HG03558 (cell line): ENCODE measurements around the gene CPVL.

ENCODE experiments used
- ATAC-seq: cut with Tn5 transposase; IDR thresholded peaks from one replicate; pipeline ENCODE4 v1.9.1; 2021; ENCODE audit warnings: moderate number of reproducible peaks; ENCODE audit not compliant: unreplicated experiment; ENCODE audit errors: extremely low read depth

The CPVL gene

GRCh38 chr7:29146057-29146706, at the start of gene CPVL:
Gene CPVL (minus strand): TSS chr7:29146537. CDS start chr7:29121061, 25,476 bp downstream.
- ATAC-seq, result no peak

DNA sequence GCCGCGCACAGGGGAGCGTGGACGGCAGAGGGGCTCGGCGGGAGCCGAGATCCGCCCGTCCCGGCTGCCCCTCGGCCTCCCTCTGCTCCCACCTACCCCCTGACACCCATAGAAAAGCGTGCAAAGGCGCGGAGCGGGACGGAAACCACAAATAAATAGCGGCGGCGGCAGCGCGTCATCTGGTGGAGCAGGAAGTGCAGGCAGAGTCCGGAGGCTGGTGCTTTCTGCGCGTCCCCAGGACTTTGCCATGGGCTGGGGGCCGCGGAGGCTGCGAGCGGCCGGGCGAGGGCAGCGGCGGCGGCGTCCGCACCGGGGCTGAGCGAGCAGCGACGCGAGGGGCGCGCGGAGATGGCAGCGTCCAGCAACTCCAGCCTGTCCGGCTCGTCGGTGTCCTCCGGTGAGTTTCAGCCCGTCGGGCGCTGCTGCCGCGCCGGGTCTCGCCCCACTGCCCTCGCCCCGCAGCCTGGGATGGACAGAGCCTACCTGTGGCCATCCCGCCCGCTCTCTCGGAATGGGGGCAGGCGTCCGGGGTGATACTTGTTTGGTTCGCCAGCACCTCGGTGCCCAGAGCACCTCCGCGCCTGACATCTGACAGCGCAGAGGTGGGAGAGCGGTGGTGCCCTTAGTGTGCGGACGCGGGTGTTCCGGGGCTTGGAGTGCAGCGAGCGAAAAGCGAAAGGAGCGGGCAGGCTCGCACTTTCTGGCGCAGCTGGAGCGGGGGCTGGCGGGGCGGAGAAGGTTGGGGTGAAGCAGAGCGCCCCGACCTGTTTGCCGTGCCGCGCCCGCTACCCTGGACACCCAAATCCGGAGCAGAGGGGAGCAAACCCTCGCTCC, 48.5 kb upstream of the CPVL start, which contains the start of gene CHN2:
Gene CHN2 (plus strand): TSS at position 182 of the 834 bp plus-strand sequence.
- no peak for ATAC-seq

DNA sequence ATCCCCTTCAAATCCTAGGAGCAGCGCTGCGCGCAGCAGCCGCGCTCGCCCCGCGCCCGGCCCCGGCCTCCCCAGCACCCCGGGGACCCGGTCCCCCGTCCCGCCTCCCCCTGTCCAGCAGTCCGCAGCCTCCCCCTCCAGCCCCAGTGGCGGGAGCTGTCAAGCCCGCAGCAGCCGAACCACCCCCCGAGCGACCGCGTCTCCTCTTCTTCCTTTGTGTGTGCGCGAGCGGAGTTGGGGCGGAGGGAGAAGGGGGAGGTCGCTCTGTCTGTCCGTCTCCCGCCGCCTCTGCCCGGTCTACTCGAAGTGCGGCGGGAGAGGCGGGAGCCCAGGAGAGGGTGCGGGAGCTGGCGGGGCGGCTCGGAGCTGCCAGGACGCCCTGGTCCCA, 47.9 kb upstream of the CPVL start:
- ATAC-seq, result no peak

- ATAC-seq, result no peak
Measured at GRCh38 chr7:29193316-29194205, 47.2 kb upstream of the CPVL start.

GRCh38 chr7:29192811-29193210, 46.5 kb upstream of the CPVL start:
- ATAC-seq, result no peak

DNA sequence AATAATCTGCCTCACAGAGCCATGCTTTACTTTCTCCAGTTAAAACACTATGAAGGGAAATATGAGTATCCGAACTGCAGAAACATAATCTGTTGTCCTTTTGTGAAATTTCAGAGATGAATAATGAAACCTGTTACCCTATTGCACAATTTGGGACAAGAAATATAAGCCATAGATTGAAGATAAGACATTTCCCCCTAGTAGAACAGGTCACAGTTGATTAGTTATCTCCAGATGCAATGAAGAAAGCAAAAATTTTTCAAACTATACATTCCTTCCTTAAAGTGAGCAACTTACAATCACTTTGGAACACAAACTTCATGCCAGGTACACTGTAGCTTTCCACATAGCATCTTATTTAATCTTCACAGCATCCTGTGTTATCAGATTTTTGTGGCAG, 46.0 kb upstream of the CPVL start:
- no peak for ATAC-seq

DNA sequence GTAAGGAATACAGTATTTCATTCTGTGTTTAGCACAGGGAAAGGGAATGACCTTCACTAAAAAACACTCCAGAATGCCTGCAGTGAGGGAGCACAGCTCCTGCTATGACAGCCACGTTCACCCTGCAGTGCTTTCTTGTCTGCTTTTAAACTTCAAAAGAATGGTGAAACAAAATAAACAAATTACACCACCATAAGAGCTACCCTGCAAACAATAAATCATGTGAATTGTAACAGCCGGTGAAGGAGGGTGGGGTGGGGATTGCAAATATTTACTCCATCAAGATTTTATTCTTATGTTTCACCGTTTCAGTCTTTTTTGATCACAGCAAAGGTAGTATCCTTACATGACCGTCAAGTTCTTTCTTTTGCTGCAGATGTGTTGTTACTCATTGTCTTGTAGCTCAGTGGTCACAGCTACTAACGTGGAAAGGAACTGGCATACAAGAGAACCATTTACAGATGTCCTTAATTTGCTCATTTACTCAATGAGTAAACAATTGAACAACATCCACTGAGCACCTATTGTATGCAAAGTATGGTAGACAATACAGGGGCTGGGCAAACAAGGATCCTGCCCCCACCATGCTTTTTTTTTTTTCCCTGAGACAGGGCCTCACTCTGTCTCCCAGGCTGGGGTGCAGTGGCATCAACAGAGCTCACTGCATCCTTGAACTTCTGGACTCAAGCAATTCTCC, 44.2 kb upstream of the CPVL start:
- no peak for ATAC-seq

DNA sequence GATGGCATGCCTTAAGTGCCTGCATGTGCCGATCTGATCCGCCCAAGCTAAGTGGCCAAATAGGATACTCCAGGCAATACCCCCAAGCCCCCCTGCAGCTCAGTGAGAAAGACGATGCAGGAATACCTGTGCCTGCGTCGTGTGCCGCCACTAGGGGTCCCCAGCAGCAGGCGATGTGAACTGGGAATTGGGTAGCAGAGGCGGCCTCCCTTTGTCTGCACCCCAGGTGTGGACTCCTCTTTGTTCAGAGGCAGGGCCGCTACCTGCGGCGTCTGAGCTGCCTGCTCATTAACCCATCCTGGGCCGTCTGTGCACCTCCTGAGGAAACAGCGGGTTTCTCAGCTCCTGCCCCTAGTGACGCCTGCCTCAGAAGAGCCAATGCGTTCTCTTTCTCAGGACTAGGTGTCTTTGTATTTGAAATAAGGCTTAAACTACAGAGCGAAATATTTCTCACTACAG, 43.4 kb upstream of the CPVL start:
- no peak for ATAC-seq

DNA sequence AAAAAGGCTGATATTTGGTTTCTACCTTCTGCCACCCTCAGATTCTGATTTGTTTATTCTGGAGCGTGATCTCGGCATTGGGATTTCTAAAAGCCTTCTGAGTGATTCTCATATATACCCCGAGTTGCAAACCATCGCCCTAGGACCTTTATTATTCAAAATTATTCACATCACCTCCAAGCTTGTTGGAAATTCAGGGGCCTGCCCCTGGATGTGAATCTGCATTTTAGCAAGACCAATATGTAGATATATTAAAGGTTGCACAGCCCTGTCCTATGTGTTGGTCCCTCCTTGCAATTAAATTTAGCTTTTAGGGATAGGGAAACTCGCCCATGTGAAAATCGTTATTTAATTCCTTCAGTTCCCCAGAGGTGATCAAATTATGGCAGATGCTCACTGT, 39.3 kb upstream of the CPVL start:
- no peak for ATAC-seq

- no peak for ATAC-seq
Measured at GRCh38 chr7:29184599-29184998, 38.3 kb upstream of the CPVL start.

GRCh38 chr7:29179115-29179514, 32.8 kb upstream of the CPVL start:
- ATAC-seq, result no peak

GRCh38 chr7:29177963-29178600, 31.7 kb upstream of the CPVL start:
- no peak for ATAC-seq

GRCh38 chr7:29173458-29173857, 27.1 kb upstream of the CPVL start:
- ATAC-seq, result no peak

DNA sequence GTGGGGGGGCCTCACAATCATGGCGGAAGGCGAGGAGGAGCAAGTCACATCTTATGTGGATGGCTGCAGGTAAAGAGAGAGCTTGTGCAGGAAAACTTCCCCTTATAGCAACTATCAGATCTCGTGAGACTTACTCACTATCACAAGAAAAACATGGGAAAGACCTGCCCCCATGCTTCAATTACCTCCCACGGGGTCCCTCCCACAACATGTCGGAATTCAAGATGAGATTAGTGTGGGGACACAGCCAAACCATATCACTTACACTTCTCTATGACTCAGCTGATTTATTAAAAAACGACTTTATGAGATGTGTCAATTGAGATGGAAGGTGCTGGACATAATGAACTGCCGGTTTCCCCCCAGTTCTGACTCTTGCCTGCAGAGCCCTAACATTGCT, 24.4 kb upstream of the CPVL start:
- ATAC-seq, result no peak

DNA sequence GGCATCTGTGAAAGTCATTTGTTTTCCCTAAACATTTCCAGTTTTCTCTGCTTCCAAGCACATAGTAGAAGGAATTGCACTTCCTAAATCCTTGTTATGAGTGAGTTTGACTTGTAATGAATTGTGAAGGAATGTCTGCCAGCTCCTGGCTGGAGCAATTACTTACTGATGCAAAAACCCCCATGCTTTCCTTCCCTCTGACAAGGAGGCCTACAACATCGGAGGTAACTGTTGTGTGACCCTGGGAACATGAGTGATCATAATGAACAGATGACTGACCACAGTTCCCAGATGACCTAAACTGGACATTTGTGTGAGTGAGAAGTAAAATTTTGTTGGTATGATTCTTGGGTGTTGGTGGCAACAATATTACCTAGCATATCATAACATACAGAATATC, 21.4 kb upstream of the CPVL start:
- ATAC-seq, result no peak

DNA sequence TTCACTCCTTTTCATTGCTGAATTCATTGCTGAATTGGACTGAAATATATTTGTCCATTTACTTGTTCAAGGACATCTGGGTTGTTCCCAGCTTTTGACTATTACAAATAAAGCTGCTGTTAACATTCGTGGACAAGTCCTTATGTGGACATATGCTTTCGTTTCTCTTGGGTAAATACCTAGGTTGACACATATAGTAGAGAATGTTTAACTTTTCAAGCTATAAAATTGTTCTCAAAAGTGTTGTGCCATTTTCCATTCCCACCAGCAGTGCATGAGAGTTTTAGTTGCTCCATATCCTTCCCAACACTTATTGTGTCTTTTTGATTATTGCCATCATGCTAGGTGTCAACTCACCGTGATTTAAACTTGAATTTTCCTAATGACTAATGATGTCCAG, 17.5 kb upstream of the CPVL start:
- ATAC-seq, result no peak

DNA sequence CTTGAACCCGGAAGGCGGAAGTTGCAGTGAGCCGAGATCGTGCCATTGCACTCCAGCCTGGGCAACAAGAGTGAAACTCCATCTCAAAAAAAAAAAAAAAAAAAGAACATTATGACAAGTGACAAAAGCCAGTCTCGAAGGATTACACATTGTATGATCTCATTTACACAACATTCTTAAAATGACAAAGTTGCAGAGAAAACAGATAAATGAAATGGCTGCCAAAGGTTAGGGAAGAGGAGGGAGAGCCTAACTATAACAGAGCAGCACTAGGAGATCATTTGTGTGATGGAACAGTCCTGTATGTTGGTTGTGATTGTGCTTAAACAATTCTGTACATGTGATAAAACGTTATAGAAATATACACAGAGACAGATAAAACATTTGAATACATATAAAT, 16.2 kb upstream of the CPVL start:
- no peak for ATAC-seq

DNA sequence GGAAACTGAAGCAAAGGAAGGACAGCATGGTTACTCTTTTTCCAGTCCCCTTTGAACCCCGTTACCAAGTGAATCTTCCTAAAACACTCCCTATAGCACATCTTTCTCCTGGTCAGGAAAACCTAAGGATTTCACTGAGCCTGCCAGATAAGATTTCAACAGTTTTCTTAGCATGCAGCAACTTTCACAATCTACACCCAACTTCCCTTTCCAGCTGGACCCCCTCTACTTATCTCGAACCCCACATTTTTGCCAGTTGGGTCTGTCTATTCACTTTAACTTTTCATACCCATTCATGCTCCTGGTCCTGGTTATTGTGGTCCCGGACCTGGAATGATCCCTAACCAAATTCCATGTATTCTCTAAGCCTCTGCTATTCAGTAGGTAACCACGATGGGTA, 14.9 kb upstream of the CPVL start:
- no peak for ATAC-seq

- no peak for ATAC-seq
Measured at GRCh38 chr7:29160080-29160479, 13.7 kb upstream of the CPVL start.
